Right ventricle myocardium superior (tissue), 1 donor: ENCODE results near the gene CCDC158. TPM values are rescaled to one million over a fixed set of nuclear protein-coding genes. Genes with fewer than 3 reads are reported as not detected.
A peak's percentile ranks its signal among the peaks of the same experiment; 100 is the strongest.
"Not testable (repeated sequence)": the region's sequence is repeated elsewhere in the genome, so short reads cannot be mapped to it uniquely, and the experiment has no call there.

ENCODE experiments used
- ATAC-seq: fragments of 200-7000 bp; cut with Tn5 transposase; one replicate; pipeline ENCODE4 v1.9.1; 2020; ENCODE audit warnings: mild to moderate bottlenecking; ENCODE audit not compliant: poor library complexity
- DNase-seq: peaks from one replicate; pipeline ENCODE4 v3.0.0-alpha.2; 2020
- intact Hi-C: fragments of 100-400 bp; cut with DNase I; formaldehyde crosslinking; loops from one replicate; pipeline ENCODE4 v1.11.2; 2022
- total RNA-seq: library from RNA; stranded (reverse); fragmentation: NEBNext Ultra II Directional; extraction: Animal tissue kit (Norgen Biotek cat#: 25700); gene quantifications from one replicate; pipeline ENCODE4 v1.2.1, GENCODE V29; 2021
- donor health status: DM: no; HTN: yes; CAD: no; lungs with severe emphysema.

CCDC158 gene
- total RNA-seq, 1 donor from 2014 or later = 0.22 TPM

- DNase-seq (no peak), ATAC-seq (no peak)
- intact Hi-C loops = loop anchor here (10.0 kb wide), 1 partner anchor 117 kb away; no protein-coding TSS in a partner anchor
These were observed 119.2 kb downstream of the CCDC158 start for GRCh38 chr4:76301775-76302162.

GRCh38 chr4:76301068-76301774 is 119.7 kb downstream of the CCDC158 start:
- ATAC-seq (peak; percentile 25), DNase-seq (no peak)
- intact Hi-C loops = loop anchor here (10.0 kb wide), 1 partner anchor 116 kb away; no protein-coding TSS in a partner anchor

DNA sequence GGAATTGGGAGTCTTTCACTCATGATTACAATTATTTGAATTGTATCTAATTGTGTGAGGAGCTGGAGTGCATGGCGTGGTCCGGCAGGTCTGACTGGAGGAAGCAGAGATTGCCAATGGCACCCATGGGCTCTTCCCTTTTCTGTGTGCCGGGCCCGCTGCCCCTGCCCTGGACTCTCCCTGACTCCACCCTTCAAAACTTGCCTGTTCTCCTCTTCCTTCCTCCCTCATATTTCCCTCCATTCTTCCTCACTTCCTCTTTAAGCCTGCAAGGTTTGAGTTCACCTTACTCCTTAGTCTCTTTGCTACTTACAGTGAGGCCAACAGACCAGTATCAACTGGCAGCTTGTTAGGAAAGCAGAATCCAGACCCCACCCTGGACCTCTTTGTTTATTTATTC is 120.9 kb downstream of the CCDC158 start:
- peak; percentile 42 for ATAC-seq
- intact Hi-C loops = loop anchor here (10.0 kb wide), 1 partner anchor 115 kb away; no protein-coding TSS in a partner anchor
- peak; percentile 57 for DNase-seq

GRCh38 chr4:76298227-76298626 is 122.7 kb downstream of the CCDC158 start:
- DNase-seq (no peak), ATAC-seq (no peak)
- intact Hi-C loops = no loop called here

DNA sequence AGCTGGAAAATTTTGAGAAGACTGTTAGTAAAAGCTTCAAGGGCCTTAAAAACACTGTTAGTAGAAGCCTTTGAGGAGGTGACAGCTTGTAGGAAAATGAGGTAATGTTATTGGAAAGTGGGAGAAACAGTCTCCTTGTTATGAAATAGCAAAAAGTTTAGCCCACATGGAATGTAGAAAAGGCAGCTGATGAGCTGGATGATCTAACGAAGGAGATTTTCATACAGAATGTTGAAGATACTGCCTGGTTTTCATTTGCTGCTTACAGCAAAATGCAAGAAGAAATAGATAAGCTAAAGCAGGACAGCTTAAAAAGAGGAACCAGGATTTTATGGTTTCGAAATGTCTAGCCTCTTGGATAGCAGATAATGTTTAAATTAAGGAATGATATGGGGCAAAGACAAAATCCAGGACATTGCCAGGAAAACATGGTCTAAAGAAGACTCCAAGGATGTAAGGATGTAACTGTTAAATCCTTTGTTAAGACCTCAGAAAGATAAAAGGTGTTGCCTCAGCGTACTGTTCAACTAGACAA is 124.6 kb downstream of the CCDC158 start:
- DNase-seq (no peak), ATAC-seq (no peak)
- intact Hi-C loops = no loop called here

- peak; percentile 79 for ATAC-seq
- no peak for DNase-seq
- intact Hi-C loops = no loop called here
These were observed 127.2 kb downstream of the CCDC158 start for GRCh38 chr4:76293772-76294171.

DNA sequence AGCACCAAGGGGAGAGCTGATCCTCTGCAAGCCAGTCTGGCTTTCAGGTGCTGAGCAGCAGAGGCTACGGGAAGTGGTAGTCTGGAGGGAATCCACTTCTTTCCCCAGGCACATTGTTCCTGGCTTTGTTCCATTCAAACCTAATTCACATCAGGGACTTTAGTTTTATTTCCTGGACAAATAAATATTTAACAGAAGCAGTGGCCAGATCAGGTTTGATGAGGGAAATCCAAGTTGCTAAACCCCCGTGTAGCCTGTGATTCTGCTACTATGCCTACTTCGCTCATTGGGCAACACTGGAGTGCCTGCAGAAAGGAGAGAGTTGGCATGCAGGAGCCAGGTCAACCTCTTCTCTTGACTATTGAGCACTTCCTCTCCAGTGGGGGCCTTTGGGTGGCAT is 128.2 kb downstream of the CCDC158 start:
- intact Hi-C loops = no loop called here
- DNase-seq = no peak
- no peak for ATAC-seq

DNA sequence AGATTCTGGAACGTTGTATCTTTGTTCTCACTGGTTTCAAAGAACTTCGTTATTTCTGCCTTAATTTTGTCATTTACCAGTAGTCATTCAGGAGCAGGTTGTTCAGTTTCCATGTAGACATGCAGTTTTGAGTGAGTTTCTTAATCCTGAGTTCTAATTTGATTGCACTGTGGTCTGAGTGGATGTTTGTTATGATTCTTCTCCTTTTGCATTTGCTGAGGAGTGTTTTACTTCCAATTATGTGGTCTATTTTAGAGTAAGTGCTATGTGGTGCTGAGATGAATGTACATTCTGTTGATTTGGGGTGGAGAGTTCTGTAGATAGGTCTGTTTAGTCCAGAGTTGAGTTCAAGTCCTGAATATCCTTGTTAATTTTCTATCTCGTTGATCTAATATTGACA is 133.1 kb downstream of the CCDC158 start:
- intact Hi-C loops, ATAC-seq, DNase-seq: not testable (repeated sequence)

- DNase-seq (no peak), ATAC-seq (no peak)
- intact Hi-C loops = no loop called here
These were observed 137.0 kb downstream of the CCDC158 start for GRCh38 chr4:76283900-76284299.

DNA sequence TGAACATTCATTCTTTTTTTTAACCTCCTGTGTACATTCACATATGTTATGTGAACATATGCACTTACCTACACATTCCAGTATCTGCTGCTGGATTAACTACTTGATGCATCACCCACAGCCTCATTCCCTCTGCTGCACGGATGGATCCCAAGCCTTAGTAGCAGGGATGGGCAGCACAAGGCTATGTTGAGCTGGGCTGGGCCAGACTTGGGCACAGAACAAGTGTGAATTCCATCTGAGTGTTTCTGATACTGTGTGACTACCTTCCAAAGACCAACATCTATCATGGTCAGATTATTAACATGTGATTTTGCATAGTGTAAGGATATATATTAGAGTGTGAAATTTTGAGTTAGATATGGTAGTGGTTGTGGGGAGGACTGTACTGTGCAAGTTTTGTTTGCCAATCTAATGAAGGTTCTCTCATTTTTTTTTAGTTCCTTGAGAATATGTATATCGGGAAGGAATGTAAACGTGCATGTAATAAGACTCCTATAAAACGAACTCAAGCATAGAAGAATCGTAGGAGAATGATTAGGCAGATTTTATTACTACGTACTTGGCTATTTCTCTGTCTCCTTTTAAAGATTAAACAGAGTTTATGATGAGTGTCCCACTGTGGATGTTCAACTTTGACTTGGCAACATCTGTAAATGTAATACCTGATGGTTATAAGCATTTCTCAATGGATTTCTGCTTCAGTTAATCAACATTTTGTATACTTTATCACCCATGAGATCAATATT is 137.8 kb downstream of the CCDC158 start:
- intact Hi-C loops = no loop called here
- ATAC-seq = peak; percentile 22
- no peak for DNase-seq

DNA sequence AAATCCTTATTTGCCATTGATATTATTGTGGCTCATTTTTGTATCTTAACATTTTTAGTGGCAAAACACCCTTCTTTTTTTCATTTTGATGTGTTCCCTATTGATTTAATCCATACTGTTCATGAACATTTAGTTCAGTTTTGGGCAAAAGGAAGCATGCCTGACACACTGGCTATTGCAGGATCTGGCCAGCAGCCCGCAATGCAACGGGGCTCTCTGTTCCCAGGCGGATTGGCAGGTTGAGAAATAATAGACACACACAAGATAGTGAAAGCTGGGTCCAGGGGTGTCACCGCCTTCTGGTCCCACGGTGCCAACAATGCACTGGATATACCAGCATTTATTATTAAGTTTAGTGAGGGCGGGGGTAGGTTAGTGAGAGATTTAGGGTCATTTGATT is 139.3 kb downstream of the CCDC158 start:
- DNase-seq (peak; percentile 51), ATAC-seq (peak; percentile 74)
- intact Hi-C loops = not testable (repeated sequence)

GRCh38 chr4:76280488-76281441 is 140.2 kb downstream of the CCDC158 start:
- DNase-seq = no peak
- peak; percentile 37 for ATAC-seq
- intact Hi-C loops = no loop called here

DNA sequence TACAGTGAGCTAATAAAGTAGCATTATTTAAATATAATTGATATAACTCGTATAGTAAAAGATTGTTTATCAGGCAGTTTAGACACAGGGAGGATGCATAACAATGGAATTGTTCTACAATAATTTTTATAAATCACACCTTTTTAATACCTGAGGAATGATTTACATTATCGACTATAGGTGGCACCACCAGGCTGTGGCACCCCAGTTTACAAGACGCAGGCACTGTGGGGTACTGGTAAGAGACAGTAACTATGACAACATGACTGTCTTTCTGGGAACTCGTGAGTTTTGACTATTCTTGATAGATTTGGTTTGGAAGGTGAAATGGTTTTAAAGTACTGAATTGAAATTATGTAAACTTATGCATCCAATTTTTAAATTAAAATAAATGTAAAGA is 141.5 kb downstream of the CCDC158 start:
- intact Hi-C loops = no loop called here
- no peak for ATAC-seq
- DNase-seq = no peak

- no peak for ATAC-seq
- no peak for DNase-seq
- intact Hi-C loops = no loop called here
These were observed 142.4 kb downstream of the CCDC158 start for GRCh38 chr4:76278583-76278982.

DNA sequence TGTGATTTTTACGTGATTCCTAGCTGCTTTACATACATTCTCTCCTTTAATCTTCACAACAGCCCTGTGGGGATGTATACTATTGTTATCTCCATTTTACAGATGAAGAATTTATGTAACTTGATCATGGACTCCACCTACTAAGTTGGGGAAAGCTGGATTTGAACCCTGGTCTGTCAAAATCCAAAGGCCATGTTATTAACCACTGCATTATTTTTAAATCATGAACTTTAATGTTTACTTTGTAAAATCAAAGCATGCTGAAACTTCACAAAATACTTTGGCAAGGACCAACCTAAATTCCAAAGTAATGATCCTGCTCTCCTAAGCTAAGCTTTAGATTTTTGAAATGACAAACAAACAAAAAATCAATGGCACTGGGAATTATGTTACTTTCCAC is 143.3 kb downstream of the CCDC158 start:
- DNase-seq = no peak
- intact Hi-C loops = no loop called here
- no peak for ATAC-seq

DNA sequence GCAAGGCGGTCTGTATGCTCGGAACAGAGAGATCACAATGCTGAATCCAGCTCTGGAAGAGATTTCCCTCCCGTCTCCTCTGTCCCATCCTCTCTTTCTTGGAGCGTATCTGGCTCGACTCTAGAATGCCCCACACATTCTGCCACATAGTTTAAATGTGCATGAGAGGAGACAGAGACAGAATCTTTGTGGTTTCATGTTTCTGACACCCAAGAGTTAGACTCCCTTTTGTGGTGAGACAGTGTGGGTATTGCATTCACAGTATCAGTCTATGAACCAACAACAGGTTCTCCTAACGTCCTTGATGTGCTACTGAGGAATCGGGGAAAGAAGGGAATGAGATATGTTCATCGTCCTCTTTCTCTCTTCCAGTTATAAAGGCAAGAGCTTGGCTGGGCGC is 144.1 kb downstream of the CCDC158 start:
- no peak for DNase-seq
- ATAC-seq = no peak
- intact Hi-C loops = no loop called here

DNA sequence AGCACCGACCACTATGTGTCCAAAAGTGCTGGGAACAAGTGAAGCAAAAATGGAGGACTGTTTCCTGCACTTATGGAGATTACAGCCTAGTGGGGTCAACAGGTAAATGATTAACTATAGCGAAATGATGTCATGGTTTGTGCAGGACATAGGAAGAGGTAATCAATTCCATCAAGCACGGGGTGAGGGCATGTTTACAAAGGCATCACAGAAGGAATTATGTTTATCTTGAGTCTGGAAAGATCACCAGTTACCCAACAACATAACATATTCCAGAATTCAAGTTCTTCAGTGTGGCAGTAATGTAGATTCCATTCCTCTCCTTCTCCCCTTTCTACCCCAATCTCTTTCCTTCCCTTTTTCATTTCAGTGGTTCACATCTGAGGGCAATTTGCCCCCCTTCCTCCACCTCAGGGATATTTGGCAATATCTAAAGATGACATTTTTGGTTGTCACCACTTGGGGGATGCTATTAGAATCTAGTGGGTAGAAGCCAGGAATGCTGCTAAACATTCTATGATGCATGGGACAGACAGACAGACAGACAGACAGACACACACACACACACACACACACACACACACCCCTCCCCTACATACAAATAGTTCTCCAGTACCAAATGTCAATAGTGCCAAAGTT is 145.3 kb downstream of the CCDC158 start:
- intact Hi-C loops = no loop called here
- ATAC-seq (no peak), DNase-seq (no peak)

GRCh38 chr4:76272999-76273398 is 147.9 kb downstream of the CCDC158 start:
- DNase-seq = no peak

More at GRCh38 chr4:76272999-76273398, 147.9 kb downstream of the CCDC158 start:
- intact Hi-C loops = no loop called here
- no peak for ATAC-seq
